ENCODE results near the gene NPR1. TPM values are rescaled to one million over a fixed set of nuclear protein-coding genes. Genes with fewer than 3 reads are reported as not detected.
"Not testable (repeated sequence)": the region's sequence is repeated elsewhere in the genome, so short reads cannot be mapped to it uniquely, and the experiment has no call there.

NPR1 gene
- total RNA-seq, 1 donor from 2014 or later = 14.9 TPM

DNA sequence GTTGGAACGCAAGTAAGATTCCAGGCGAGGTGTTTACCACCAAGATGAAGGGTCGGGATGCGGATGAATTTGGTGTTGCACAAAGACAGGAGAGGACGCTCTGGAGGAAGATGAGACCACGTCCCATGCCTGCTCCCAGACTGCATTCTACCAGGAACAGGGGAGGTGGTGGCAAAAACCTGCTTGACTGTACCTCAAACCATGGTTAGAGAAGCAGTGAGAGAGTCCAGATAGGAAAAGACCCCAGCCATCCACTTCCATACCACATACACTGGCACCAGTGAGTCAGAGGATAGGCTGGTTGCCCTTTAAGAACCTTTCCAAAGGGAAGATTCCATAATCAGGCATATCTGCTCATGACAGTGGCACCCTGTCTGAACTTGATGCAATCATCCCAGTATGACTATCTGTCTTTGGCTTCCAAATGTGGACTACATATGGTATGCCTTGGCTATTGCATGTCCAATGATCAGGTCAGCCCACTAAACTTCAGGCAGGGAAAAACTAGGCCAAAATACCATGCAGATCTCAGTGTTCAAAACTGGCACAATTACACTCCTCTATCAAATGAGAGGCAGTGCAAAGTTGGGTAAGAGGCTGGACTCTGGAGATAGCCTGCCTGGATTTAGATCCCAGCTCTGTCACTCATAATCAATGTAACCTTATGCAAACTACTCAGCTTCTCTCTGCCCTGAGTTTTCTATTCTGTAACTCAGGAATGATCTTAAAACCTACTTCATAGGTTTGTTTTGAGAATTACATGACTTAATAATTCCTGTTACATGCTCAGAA lies 20.6 kb downstream of the NPR1 start:
- intact Hi-C loops (cut with DNase I) = loop anchor here (5.0 kb wide), 1 partner anchor 63 kb away; no protein-coding TSS in a partner anchor
- no peak for DNase-seq (ENCODE audit: low spot score)

DNA sequence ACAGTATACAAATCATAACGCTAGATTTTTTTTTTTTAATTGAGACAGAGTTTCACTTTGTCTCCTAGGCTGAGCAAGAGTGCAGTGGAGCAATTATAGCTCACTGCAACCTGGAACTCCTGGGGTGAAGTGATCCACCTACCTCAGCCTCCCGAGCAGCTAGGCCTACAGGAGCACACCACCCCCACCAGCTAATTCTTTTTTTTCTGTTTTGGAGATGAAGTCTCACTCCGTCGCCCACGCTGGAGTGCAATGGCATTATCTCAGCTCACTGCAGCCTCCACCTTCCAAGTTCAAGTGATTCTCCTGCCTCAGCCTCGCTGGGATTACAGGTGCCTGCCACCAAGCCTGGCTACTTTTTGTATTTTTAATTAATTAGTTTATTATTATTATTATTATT lies 21.3 kb downstream of the NPR1 start:
- intact Hi-C loops (cut with DNase I) = loop anchor here (5.0 kb wide), 1 partner anchor 63 kb away; no protein-coding TSS in a partner anchor
- DNase-seq (ENCODE audit: low spot score) = no peak

DNA sequence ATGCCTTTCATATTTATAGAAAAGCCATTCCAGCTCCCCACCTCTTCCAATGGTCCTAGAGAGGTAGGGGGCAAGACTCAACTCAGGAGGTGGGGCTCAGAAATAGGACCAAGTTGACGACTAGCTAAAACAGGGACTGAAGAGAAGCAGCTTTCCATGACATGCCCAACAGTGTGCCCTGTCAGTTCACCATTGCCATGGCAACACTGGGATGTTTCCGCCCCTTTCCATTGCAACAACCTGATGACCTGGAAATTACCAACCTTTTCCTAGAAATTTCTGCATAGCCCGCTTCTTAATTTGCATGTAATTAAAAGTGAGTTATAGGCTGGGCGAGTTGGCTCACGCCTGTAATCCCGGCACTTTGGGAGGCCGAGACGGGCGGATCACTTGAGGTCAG lies 27.0 kb downstream of the NPR1 start:
- intact Hi-C loops (cut with DNase I) = no loop called here
- DNase-seq (ENCODE audit: low spot score) = no peak

DNA sequence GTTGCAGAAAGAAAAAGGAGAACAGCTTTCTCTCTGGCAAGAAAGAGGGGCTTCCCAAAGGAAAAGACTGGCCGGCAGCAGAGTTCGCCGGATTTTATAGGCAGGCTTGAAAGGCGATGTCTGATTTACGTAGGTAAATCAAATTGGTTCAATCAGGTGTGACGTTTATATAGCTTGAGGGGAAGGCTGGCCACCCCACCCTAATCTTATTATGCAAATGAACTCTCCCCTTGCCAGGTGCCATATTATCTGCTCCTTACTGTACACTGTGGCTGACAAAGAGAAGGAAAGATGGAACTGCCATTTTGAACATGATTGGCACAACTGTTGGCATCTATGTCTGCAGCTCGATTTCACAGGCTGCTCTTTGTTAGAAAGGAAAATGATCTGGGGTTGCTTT lies 32.5 kb downstream of the NPR1 start:
- no peak for DNase-seq (ENCODE audit: low spot score)
- intact Hi-C loops (cut with DNase I) = no loop called here

DNA sequence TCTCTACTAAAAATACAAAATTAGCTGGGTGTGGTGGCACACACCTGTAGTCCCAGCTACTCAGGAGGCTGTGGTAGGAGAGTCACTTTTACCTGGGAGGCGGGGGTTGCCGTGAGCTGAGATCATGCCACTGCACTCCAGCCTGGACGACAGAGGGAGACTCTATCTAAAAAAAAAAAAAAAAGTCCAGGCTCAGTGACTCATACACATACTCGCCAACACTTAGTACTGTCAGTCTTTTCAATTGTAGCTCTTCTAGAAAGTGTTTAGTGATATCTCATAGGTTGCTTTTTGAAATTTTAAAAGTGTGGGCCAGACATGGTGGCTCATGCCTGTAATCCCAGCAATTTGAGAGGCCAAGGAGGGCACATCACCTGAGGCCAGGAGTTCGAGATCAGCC lies 37.7 kb downstream of the NPR1 start:
- intact Hi-C loops (cut with DNase I); DNase-seq (ENCODE audit: low spot score): not testable (repeated sequence)

DNA sequence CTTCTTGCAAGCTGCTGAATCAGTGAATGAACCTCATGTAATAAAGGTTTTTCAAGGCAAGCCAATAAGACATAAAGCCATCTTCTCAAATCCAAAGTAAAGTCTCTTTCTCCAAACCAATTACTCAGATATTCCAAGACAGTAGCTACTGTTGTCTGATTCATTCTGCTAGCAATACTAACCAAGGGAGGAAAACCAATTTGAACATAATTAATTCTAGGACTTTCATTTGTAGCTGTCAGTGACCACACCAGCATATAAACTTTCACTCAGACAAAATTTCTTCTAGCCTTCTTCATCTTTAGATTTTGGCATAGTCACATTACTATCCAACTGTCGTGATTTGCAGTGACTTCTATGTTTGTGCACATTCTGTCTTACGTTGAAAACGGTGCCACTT lies 38.8 kb downstream of the NPR1 start:
- intact Hi-C loops (cut with DNase I) = no loop called here
- no peak for DNase-seq (ENCODE audit: low spot score)

DNA sequence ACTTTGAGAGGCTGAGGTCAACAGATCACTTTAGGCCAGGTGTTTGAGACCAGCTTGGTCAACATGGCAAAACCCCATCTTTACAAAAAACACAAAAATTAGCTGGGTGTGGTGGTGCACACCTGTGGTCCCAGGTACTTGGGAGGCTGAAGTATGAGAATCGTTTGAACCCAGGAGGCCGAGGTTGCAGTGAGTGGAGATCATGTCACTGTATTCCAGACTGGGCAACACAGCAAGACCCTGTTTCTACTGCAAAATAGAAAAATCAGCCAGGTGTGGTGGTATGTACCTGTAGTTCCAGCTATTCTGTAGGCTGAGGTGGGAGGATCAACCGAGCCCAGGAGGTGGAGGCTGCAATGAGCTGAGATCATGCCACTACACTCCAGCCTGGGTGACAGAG lies 45.2 kb downstream of the NPR1 start:
- intact Hi-C loops (cut with DNase I) = no loop called here

DNA sequence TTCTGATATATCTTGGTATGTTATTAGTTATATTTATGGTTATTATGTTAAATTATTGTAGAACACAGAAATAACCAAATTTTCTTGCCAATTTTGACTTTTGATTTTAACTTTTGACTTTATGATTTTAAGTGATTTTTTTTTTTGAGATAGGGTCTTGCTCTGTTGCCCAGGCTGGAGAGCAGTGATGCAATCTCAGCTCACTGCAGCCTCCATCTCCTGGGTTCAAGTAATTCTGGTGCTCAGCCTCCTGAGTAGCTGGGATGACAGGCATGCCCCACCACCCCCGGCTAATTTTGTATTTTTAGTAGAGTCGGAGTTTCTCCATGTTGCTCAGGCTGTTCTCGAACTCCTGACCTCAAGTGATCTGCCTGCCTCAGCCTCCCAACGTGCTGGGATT lies 46.1 kb downstream of the NPR1 start:
- intact Hi-C loops (cut with DNase I) = loop anchor here (5.0 kb wide), 1 partner anchor 87 kb away; no protein-coding TSS in a partner anchor
- DNase-seq (ENCODE audit: low spot score) = not testable (repeated sequence)

More for the DNA sequence above, 45.2 kb downstream of the NPR1 start:
- no peak for DNase-seq (ENCODE audit: low spot score)

DNA sequence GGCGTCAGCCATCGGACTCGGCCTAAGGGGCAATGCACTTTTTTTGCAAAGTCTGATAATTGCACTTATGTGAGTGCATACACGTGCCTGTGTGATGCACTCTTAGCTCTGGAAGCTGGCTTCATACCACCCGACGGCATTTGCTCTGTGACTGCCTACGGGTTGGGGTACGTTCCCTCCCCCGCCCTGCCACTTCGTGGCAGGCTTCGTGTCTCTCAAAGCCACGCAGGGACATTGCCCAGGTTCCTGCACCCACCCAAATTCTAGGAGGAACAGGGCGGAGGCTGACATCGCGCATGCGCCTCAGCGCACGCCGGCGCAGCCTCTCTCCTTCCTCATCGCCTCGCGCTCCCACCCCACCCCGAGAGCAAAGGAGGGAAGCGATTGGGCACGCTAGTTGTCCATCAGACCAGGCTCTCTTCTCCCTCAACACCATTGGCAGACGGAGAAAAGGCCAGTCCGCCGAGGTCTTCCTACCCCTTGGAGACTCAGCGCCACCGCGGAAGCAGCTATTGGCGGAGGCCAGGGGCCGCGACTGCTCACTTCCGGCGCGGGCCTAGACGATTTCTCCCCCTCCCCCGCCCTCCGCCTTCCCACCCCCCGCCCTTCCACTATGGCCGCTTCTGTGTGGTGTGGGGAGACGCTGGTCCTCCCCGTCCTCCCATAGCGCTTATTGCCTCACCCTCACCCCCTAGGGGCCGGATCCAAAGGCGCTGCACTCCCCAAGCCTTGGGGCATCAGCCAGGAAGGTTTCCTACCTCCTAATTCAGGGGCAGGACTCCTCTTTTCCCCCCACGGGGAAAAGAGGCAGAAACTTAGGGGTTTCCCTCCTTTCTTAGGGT lies 49.2 kb downstream of the NPR1 start, which contains the start of gene INTS3:
TSS of gene INTS3 (plus strand) at position 588 of the 842 bp plus-strand sequence. CDS start 585 bp downstream, outside the sequence.
- intact Hi-C loops (cut with DNase I) = loop anchor here (5.0 kb wide), 1 partner anchor 90 kb away; no protein-coding TSS in a partner anchor
- peak; percentile 100 for DNase-seq (ENCODE audit: low spot score)

DNA sequence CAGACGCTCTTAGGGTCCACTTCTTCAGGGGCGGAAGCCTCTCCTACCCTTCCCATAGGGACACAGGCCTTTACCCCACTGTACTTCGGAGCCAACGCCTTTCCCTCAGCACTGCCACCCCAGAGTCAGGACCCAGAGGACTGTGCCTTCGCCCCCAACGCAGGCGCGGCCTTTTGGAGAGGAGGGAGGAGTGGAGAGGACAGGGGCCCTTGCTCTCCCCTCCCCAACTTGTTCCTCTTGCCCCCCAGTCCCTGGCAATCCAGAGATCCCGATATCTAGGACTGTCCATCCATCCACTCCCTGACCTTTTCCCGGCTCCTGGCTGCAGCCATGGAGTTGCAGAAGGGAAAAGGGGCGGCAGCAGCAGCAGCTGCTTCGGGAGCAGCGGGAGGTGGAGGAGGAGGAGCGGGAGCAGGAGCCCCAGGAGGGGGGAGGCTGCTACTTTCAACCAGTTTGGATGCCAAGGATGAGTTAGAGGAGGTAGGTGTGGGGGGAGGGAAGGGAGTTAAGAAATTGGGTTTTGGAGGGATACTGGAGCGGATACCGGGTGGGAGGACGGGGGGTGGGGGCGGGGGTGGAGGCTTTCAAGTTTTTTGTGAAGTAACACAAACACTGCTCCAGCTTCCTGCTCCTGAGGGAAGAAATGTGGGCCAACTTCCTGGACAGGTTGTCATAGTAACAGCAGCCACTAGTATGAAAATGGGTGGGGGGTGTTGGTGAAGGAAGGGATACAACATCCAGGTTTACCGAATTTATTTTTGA lies 50.0 kb downstream of the NPR1 start:
- intact Hi-C loops (cut with DNase I) = loop anchor here (5.0 kb wide), 1 partner anchor 91 kb away; no protein-coding TSS in a partner anchor
- DNase-seq (ENCODE audit: low spot score) = no peak

DNA sequence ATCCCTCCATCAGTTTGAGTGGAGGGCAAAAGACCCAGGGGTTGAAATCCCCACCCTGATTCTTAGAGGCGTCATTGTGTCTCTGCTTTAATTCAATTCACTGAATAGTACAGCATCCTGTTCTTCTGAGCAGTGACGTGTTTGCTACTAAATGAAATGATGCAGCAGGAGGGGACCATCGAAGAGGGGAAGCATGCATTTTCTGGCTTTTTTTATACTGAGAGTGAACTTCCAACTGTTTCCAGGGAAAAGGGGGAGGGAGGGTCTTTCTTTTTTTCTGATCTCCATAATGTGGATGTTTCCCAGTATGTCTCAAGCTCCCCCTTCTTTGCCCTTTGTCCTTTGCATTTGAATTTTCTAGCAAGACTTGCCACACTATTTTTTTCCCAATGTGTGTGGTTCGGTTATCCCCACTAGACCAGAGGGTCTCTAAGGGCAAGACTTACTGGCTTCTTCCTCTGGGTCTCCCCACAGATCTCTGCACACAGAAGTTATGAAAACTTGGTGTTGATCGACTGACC lies 52.0 kb downstream of the NPR1 start:
- no peak for DNase-seq (ENCODE audit: low spot score)
- intact Hi-C loops (cut with DNase I) = loop anchor here (2.0 kb wide), 1 partner anchor 16 kb away; no protein-coding TSS in a partner anchor

DNA sequence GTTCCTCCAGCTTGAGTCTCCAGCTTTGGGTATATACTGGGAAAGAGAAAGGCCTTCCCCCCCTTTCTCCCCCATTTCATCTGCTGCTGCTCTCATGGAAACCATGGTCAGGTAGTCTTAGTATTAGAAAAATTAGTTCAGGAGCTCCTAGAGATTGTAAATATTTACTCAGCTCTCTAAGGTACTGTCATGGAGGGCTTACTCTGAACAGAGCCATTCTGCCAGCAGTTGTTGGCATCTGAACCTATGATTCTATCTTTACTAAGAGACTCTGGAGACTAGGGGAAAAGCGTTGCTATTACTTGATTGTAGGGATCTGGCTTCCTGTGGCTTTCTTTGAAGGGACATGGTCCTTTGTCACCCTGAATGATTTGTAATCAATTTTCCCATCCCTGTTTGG lies 55.5 kb downstream of the NPR1 start:
- DNase-seq (ENCODE audit: low spot score) = no peak
- intact Hi-C loops (cut with DNase I) = no loop called here

DNA sequence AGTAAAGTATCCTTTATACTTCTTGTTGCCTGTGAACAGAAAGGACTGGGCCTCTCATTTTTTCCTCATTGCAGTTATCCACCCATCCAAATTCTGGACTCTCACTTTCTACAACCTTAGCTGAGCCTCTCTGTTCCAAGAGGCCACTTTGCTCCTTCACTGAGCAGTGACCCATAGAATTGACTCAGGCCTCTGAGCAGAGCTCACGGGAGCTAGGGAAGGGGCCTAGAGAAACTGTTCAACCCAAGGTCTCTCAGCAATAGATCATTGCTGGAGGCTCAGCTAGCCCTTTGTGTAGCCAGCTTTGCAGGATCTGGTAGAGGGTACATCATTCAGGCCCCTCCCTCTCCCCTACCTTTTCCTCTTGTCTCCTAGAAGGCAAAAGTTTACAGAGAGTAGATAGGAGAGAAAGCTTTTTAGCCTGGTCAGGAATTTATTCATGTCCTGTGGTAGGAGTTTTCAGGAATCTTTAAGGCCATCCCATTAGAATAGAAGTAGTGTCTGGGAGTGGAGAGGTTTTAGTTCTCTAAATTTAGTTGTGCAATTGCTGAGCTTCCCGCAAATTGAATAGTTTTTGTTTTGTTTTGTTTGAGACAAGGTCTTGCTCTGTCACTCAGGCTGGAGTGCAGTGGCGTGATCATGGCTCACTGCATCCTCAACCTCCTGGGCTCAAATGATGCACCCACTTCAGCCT lies 56.1 kb downstream of the NPR1 start:
- intact Hi-C loops (cut with DNase I) = no loop called here
- DNase-seq (ENCODE audit: low spot score) = no peak

DNA sequence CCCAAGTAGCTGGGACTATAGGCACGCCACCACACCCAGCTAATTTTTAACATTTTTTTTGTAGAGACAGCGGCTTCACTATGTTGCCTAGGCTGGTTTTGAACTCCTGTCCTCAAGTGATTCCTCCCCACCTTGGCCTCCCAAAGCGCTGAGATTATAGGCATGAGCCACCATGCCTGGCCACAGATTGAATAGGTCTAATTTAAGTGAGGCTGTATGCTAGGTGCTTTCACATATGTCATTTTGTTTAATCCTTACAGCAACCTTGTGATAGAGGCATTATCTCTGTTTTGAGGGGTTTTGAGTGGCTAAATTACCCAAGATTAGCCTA lies 56.6 kb downstream of the NPR1 start:
- intact Hi-C loops (cut with DNase I) = no loop called here
- DNase-seq (ENCODE audit: low spot score) = no peak

DNA sequence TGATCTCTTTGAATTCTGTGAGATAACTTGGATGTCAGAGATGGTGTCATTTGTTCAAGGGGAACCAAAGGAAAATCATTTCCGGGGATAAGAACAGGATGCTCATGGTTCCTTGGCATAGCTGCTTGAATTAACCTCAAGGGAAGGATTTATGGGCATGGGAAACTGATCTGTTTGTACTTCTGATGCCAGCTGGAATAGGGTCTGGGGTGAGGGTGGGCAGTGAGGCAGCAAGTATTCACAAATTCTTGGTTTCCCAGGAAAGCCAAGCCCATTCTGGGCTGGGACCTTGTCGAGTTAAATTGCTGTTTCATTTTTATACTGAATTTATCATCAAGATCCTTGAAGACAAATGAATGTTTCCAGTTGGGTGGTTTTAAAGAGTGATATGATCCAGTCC lies 63.5 kb downstream of the NPR1 start:
- intact Hi-C loops (cut with DNase I) = no loop called here
- DNase-seq (ENCODE audit: low spot score) = no peak

DNA sequence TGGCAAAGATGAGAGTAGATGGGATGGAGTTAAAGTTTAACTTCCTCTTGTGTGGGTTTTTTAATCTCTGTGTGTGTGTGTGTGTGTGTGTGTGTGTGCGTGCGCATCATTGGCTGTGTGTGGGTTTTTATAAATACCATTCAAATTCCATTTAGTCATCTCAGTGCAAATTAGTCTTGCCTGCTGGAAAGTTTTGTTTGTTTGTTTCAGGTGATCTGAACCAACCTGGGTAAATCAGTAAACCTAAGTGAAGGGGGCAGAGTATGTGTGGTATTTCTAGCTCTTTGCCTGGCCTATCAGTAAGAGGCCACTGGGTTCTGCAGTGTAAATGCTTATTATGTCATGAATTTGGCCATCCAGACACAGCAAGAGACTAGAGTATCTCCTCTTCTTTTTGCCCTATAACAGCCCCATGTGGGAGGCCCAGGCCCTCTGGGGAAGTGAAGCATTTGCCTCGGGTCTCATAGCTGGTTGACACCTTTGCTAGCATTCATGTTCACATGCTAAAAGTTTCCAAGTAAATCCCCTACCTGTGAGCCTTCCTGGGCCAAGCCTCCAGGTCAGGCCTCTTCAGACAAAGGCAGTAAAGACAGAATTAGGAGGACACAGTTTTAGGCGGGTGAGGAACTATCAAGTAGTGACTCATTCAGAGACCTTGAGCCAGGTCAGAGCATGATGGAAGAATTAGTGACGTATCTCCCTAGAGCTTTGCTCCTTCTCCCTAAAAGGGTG lies 64.1 kb downstream of the NPR1 start:
- intact Hi-C loops (cut with DNase I) = no loop called here
- no peak for DNase-seq (ENCODE audit: low spot score)
